T follicular helper cell (primary cell): ENCODE measurements around the gene TCF19.

Experiments used
- DNase-seq: peaks from one replicate; pipeline ENCODE4 v3.0.0-alpha.2; 2020; ENCODE audit warnings: low read depth

Gene TCF19

DNA sequence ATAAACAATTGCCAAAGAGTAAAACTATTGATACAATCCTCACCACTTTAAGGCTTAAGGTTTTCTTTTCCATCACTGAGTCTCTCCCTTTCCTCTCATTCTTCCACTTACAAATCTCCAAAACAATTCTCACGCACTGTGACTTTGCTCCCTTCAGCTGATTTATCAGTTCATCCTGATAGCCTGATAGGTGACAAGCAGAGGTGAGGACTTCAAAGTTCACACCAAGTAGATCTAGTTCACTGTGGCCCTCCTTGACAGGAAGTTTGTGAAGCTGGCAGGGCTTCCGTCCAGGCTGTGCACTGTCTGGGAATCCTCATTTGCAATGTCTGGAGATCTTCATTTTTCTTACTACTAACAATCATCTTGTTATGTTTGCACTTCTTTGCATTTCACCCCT, 47.2 kb downstream of the TCF19 start:
- DNase-seq, result no peak

DNA sequence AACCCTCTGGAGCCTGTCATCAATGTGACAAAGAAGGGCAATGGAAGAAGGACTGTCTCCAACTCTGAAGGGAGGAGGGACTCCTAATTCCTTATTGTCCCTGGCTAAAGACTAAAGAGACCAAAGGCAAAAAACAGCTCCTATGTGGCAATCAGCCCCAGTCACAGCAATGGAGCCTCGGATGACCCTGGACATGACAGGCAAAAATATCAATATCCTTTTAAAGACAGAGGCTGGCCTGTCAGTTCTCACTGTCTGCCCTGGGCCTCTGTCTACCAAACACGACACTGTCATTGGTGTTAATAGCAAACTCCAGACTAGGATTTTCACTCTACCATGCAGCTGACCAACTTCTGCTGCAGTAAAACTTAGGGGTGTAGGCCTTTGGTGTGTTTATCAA, 50.1 kb downstream of the TCF19 start:
- DNase-seq, result no peak

DNA sequence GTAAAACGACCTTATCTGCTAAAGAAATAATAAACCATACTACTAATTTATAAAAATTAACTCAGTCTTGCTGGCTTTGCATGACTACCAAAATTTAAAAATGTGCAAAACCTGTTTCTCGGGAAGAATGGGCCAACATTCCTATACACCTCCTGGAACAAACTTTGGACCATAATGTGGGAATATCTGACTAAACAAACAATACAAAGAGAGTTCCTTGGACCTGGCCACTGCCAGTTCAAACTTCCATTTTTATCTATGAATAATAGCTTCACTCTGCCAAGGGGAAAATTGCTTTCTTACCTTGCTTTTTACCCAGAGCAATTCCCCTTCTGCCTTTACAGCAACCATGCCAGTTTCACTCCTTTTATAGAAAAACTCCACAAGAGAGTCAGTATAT, 50.7 kb downstream of the TCF19 start:
- no peak for DNase-seq

DNA sequence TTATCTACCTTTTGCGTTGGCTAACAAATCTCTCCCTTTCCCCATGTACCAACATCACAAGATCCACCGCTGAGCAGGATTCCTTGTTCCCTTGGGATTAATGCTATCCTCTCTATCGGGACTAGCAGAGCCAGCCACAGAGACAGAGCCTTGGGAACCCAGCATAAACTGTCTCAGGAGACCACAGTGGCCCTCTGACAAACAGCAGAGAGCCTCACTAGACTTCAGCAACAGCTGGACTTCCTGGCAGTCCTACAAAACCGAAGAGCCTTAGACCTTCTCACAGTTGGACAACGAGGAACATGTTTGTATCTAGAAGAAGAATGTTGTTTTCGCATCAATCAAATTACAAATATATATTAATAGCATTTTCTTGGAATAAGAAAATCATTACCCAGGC, 51.7 kb downstream of the TCF19 start:
- DNase-seq, result no peak

DNA sequence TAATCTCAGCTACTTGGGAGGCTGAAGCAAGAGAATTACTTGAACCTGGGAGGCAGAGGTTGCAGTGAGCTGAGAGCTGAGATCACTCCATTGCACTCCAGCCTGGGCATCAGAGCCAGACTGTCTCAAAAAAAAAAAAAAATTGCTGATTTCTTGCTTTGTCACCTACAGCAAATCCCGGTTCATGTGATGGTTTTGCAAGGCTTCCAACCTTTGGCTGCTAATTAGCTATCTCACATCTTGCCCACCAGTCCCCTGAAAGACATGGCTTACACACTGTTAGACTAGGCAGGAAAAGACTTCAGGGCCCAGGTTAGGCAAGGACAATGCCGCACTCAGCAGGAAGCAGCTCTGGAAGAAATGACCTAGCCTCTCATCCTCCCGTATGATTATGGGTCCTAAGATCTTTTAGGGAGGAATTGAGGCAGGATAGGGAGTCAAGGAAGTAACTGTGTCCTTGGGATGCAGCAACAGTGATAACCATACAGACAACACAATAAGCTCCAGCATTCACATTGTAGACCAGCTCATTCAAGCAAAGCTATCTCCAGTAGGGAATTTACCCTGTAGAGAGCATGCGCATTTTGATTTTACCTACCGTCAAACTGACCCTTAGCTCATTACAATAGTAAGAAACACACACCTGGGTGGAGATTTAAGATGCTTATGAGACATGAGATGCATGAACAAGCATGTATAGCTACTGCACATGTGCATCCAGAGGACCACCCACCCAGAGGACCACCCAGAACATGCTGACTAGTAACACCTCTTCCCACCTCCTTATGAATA, 52.5 kb downstream of the TCF19 start:
- no peak for DNase-seq
